GM21360 (cell line): ENCODE results near the gene RCAN1.
A peak's percentile ranks its signal among the peaks of the same experiment; 100 is the strongest.

ENCODE experiments used
- ATAC-seq: cut with Tn5 transposase; IDR thresholded peaks from one replicate; pipeline ENCODE4 v1.9.1; 2021; ENCODE audit warnings: mild to moderate bottlenecking, moderate library complexity; ENCODE audit not compliant: unreplicated experiment

Gene RCAN1

DNA sequence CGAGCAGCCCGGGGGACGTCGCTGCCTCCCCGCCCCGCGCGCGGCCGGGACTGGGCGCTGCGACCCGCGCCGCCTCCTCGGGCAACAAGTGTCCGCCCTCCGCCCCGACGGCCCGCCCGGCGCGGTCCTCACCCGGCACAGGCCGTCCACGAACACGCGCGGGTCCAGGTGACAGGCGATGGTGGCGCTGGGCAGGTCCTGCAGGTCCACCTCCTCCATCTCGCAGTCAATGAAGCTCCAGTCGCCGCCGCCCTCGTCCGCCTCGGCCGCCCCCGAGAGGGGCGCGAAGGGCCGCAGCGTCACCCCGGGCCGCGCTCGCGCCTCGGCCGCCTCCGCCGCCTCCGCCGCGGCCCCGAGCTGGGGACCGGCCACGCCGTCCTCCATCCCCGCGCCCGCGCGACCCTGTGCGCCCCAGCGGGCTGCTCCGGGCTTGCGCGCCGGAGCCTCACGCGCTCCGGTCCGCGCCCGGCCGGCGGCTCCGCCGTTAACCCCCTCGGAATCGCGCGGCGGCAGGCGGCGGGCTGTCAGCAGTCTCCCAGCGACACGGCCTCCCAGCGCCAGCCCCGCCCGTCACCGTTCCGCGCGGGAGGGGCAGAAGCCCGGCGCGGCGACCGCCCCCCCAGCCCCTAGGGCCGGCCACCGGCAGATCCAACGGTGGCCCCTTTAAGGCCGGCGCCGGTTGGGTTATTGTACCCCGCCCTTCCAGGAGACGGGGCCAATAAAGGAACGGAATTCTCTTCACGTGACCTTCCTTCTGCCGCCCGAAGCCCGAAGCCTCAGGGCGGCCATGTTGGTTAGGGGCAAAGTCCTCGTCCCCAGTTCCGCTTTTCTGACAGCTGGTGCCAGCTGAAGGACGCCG is at the start of gene RCAN1:
Gene RCAN1 (minus strand): TSS at position 486 of the 859 bp plus-strand sequence. CDS start 102 bp downstream, at position 384.
- ATAC-seq = peak; percentile 94

DNA sequence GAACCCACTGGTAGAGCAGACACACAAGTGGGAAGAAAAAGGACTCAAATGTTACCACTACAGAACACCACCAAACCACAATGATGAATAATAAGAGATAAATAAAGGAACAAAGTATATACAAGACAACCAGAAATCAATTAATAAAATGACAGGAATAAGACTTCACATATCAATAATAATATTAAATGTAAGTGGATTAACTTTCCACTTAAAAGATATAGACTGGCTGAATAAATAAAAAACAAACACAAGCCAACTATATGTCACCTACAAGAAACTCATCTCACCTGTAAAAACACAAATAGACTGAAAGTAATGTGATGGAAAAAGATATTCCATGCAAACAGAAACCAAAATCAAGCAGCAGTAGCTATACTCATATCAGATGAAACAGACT is 46.9 kb upstream of the RCAN1 start:
- no peak for ATAC-seq

- ATAC-seq = no peak
These were observed 38.6 kb upstream of the RCAN1 start for GRCh38 chr21:34653522-34653921.

GRCh38 chr21:34651642-34652041 is 36.7 kb upstream of the RCAN1 start:
- ATAC-seq = no peak

DNA sequence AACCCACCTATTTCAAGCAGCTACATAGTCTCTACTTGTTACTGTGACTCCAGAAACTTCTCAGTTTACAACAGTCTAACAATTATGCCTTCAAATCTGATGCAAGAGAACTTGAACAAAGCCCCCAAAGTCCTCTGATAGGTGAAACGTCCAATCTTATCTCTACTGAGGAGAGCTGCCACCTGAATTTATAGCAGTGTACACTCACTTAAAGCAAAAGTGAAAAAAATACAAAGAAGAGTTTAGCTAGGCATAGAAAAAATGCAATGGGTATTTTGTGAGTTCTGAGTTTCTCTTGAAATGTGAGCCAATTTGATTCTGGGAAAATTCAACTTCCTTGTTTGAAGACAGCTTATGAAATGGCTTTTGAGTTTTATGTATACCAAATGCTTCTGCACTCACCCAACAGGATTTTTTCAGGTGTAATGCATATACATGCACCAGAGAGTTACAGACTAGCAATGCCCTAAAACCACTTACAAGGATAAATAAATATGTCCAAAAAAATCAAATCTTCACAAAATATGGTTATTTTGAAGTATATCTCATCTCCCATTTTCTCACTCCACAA is 36.0 kb upstream of the RCAN1 start:
- ATAC-seq = no peak

DNA sequence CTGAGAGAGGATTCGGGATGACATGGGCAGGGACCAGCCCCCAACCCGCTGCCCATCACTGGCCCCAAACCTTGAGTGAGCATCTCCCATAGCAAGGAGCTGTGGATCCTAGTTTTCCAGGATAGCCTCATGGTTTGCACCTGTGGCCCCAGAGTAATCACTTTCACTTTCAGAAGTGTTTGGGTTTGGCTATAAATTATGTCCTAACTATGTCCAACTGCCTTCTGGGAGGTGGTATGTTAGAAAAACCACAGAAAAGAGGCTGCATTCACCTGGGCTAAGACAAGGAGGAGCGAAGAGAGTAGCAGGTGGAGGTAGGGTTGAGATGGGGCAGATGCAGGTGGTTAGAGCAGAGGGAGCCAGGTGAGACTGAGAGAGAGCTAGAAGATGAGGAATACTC is 34.5 kb upstream of the RCAN1 start:
- no peak for ATAC-seq

DNA sequence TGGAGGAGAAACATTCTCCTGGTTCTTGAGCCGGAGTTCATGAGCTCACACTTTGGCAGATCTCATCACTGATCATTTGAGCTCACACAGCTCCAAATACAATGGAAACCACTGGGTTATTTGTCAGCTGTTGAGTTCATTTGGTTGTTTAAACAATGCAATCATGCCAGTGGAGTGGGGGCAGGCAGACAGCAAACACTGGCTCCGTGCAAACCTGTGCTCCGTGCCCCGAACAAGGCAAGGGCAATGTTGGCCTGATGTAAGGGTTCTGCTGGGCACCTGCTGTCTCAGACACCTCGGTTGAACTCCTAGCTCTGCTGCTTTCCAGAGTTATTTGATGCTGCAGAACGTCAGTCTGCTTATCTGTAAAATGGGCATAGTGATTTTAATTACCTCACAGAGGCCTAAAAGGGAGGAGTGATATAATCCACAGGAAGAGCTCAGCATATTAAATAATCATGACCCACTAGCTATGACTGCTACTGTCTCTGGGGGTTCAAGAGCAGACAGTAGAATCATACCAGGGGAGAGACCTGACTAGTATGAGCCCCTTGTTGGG is 33.9 kb upstream of the RCAN1 start:
- no peak for ATAC-seq

DNA sequence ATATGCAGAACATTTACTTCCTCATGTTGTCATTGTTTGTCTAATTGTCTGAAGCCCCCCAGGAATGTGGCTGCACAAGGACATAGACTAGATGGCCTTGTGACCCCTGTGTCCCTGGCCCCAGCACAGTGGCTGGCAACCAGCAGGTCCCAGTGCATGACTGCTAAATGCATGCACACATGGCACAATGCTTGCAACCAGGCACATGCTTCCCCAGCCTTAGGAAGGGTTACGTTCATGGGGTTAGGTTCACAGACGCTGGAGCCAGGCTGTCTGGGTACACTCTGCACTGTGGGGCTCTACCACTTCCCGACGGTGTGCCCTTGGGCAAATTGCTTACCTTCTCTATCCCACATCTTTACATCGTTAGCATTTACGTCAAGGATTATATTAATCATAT is 32.6 kb upstream of the RCAN1 start:
- no peak for ATAC-seq

- no peak for ATAC-seq
These were observed 29.9 kb upstream of the RCAN1 start for GRCh38 chr21:34644825-34645224.

DNA sequence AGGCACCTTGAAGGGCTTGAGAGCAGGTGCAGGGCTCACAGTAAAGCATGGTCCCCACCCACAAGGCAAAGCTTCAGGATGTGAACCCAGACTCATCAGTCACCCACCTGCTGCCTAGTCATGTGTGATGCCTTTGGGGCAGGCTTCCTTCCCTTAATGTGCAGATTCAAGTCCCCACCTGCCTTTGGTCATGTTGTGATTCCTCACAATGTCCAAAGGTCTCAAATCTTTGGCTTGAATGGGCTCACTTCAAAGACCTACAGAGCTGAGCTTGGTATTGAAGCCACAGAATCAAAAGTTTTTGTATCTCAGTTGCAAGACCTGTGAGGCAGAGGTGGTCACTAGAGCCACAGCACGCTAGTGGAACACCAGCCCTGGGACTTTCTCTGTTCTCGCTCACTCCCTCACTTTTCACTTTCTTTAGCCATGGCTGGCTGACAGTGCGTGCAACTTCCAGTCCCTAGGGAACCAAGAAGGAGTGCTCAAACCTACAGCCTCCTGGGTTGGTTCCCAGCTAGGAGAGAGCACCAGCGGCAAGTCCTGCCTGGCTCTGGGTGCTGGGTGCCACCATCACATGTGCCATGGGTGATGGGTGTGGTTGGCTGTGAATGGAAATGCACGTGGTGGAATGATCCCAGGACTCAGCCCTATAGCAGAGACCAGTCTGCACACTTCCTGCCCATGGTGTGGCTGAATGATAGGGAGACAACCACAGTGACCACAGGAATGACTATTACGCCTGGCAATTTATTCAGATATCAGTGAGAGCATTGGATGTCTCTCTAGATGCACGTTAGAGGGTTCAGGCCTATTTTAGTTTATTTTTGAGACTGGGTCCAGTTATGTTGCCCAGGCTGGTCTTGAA is 27.5 kb upstream of the RCAN1 start:
- peak; percentile 53 for ATAC-seq

DNA sequence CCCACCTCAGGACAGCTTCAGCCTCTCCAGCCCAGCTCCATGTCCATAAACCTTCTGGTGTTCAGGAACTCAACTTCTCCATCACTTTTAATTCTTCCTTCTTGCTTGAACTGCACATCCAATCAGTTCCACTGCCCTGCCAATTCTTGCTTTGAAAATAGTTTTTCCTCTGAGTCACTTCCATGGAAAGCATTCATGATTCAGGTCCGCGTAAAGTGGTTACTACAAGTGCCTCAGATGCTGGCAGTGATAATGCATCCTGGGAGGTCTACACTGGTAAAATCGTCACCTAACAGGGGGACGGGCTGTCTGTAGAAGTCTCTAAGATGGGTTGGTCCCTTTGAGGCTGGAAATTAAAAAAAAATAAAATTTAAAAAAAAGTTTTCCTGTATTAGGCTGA is 25.9 kb upstream of the RCAN1 start:
- no peak for ATAC-seq

GRCh38 chr21:34639882-34640788 is 25.2 kb upstream of the RCAN1 start:
- no peak for ATAC-seq

- no peak for ATAC-seq
These were observed 24.3 kb upstream of the RCAN1 start for GRCh38 chr21:34639250-34639649.

- ATAC-seq = no peak
These were observed 22.0 kb upstream of the RCAN1 start for GRCh38 chr21:34636961-34637360.

GRCh38 chr21:34635307-34635706 is 20.4 kb upstream of the RCAN1 start:
- no peak for ATAC-seq

DNA sequence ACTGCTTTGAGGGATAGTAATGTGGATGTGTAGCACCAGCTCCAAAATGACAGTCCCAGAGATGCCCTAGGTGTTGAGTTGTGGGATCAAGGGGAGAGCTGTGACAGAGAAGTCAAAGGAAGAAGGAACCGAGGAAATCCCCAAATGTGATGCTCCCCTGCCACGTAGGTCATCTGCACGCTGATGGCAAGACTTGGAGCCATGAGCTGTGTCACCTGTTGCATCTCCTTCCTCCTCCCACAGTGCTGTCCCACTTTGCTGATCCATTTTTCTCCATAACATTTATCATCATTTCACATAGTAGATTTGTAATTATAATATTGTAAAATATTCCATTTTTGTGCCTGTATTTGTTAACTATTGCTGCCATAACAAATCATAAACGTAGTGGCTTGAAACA is 17.6 kb upstream of the RCAN1 start:
- no peak for ATAC-seq

DNA sequence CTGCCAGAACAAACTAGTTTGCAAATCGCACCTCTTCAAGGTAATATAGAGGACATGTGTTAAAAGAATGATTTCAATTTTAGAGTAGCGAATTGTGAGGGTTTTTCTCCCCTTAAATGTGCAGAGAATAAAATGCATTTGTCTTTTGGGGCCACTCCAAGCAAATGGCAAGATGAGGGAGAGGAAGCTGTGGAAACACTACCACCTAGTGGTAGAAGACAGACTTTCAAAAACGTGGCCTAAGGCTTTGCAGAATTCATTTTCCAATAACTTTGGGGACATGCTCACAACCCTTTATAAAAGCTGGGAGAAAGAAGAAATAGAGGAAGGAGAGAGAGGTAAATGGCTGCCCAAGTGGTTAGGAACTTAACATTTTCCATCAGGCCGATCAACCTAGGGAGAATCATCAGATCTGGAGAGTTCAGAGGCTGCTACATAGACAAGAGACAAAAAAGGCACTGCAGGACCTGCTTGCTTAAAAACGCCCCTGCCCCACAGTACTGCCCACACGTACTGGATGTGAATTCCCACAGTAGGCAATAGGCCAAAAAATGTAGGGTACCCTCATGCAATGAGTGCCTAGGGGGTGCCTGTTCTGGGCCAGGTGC is 15.7 kb upstream of the RCAN1 start:
- no peak for ATAC-seq

GRCh38 chr21:34626131-34626530 is 11.2 kb upstream of the RCAN1 start:
- ATAC-seq = no peak

- no peak for ATAC-seq
These were observed 10.2 kb upstream of the RCAN1 start for GRCh38 chr21:34625030-34625593.

GRCh38 chr21:34623516-34623915 is 8.6 kb upstream of the RCAN1 start:
- no peak for ATAC-seq
